EH (cell line): ENCODE results near the gene HDHD3.

ENCODE experiments used
- DNase-seq: peaks from one replicate; pipeline ENCODE4 v3.0.0-alpha.2; 2015; ENCODE audit warnings: low read depth

HDHD3 gene

DNA sequence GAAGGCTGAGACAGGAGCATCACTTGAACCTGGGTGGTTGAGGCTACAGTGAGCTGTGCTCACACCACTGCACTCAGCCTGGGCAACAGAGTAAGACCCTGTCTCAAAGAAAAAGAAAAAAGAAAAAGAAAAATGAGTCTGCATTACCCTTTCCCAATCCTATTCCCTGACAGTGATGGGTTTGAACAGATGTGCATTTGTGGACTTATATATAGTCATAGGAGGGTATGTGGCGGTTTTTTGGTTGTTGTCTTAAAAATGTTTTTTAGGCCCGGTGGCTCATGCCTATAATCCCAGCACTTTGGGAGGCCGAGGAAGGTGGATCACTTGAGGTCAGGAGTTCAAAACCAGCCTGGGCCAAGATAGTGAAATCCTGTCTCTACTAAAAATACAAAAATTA is 13.4 kb downstream of the HDHD3 start:
- DNase-seq = no peak

GRCh38 chr9:113361304-113362018 is 15.3 kb downstream of the HDHD3 start:
- peak; percentile 60 for DNase-seq

DNA sequence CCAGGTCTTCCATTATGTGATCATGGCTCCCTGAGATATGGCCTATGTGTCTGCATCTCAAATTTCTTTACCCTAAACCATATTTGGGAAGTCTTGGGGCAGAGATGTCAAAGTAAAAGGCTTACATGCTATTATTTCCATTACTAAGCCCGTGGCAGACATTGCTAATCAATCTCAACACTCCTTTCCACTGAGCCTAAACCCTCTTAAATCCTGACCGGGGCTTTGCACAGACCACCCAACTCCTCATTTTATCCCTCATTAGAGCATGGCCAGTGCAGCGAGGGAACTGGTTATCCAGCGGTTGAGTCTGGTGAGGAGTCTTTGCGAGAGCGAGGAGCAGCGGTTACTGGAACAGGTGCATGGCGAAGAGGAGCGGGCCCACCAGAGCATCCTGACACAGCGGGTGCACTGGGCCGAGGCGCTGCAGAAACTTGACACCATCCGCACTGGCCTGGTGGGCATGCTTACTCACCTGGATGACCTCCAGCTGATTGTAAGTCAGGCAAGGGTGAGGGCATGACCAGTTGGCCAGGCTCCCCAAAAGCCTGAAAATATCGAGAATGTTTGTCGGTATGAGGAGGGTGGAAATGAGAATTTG is 16.4 kb downstream of the HDHD3 start:
- no peak for DNase-seq

GRCh38 chr9:113359385-113359784 is 17.4 kb downstream of the HDHD3 start:
- no peak for DNase-seq

DNA sequence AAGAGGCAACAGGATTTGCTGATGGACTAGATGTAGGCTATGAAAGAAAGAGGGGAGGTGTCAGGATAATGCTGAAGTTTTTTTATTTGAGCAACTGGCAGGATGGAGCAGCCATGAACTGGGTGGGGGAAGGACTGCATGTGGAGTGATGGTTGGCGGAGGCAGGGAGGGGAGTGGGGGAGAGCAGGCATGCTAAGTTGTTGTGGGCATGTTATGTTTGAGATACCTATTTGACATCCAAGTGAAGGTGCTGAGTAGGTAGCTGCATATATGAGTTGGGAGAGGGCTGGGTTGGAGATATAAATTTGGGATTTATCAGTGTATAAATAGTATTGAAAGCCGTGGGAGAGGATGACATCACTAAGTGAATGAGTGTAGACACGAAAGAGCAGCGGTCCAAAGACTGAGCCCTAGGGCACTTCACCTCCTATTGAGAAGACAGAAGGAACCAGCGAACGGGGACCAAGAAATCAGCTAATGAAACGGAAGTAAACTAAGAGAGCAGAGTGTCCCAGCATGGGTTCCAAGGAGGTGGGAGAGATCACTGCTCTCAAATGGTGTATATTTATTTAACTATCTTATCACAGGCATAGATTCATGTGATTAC is 20.0 kb downstream of the HDHD3 start:
- DNase-seq = no peak

DNA sequence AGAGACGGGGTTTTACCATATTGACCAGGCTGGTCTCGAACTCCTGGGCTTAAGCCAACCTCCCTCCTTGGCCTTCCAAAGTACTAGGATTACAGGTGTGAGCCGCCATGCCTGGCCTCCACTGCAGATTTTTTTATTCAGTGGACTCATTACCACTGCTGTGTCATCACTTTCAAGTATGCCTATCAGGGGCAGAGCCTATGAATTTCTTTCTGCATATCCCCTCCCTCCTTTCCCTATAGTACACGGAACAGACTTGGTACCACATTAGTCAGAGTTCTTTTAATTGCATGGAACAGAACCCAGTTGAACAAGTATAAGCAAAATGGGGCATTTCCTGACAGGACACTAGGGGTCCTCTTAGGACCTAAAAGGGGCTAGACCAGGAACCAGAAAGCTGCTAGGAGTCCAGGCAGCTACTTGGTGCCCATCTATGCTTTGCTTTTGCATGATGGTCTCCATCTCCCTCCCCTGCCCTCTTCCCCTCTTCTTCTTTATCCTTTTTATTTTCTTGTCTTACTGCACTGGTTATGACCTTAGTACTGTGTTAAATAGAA is 21.7 kb downstream of the HDHD3 start:
- peak; percentile 26 for DNase-seq

DNA sequence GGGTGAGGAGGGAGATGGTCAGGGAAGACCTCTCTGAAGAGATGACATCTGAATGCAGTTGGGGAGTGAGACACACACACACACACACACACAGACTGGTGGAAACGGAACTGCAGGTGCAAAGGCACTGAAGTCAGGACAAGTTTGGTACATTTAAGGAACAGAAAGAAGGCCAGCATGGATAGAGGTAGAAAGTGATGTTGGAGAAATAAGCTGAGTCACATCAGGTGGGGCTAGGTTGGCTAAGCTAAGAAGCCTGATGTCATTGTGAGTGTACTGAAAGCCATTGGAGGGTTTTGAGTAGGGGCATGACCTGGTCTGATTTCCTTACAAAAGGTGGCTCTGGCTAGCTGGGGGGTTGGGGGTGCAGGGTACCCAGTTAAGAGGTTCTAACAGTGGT is 24.4 kb downstream of the HDHD3 start:
- no peak for DNase-seq

- DNase-seq = no peak
These were observed 24.8 kb downstream of the HDHD3 start for GRCh38 chr9:113352006-113352405.

- DNase-seq = no peak
These were observed 25.8 kb downstream of the HDHD3 start for GRCh38 chr9:113350937-113351336.

DNA sequence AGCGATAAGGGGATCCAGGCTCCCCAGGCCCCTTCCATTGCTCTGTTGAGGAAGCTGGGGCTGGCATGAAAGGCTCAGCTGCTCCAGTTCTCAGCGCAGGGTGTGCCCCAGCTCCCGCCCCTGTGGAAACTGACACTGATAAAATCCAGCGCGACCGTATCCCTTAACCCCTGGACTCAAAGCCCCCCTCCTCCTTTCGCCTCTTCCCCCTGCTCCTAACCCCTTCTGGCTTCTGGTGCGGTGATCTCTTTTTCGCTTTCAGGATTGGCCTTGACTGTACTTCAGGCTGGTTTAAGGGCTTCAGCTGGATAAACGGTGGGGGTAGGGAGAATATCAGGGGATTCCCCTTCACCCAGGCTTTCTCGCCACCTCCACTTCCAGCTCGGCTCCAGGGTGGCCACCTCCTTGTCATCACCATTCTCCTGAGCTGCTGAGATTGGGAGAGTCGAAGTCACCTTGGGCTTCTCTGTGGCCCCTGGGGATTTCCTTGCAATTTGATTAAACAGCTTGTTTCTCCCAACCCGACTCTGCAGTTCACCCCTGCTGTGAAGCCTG is 26.6 kb downstream of the HDHD3 start:
- DNase-seq = no peak

GRCh38 chr9:113349445-113350094 is 27.2 kb downstream of the HDHD3 start, which contains the start of gene BSPRY:
Gene BSPRY, plus strand, starts transcription at chr9:113349541. Its CDS starts 39 bp downstream, at chr9:113349580.
- DNase-seq = no peak

DNA sequence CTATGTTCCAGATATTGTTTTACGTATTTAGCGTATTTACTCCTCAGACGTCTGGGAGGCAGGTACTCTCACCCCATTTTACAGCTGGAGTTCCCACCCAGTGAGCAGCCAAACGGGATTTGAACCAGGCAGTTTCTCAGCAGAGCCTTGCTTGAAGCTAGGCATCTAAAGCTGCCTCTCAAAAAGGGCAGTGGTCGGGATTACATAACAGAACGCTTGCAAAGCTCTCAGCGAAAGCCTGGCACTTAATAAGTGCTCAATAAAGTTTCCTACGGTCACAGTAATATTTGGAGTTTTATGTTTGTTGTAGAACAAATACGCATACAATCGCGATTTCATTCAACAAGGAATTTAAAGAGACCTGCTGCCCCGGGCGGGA is 27.7 kb downstream of the HDHD3 start:
- DNase-seq = no peak

DNA sequence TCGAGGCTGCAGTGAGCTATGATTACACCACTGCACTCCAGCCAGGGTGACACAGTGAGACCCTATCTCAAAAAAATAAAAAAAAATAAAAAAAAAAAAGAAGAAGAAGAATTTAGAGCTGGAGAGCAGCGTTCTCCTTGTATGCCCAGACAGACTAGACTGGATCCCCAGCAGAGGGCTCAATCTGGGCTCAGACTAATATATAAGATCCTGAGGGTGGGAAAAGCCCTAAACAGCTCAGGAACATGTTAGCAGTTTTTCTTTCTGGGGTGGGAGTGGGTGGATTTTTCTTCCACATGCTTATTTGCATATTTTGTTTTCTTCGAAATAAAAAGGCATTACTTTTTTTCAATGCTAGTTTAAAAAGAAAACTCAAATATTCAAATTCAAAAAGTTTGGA is 28.3 kb downstream of the HDHD3 start:
- no peak for DNase-seq

GRCh38 chr9:113345671-113346070 is 31.1 kb downstream of the HDHD3 start:
- no peak for DNase-seq

DNA sequence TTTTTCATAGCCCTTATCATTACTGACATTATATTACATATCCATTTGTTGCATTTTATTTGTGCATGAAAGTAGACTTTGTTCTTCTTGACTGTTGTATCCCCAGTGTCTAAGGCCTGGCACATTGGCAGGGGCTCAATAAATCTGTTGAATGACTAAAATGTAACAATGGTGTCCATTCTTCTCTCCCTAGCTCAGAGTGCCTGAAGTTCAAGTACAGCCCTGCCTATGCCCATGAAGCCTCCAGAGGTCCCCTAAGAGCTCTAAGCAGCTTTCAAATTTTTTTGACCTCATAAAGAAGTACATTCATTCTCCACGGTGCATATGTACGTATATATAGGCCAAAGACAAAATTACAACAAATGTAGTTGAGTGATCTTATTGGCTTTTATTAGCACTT is 31.6 kb downstream of the HDHD3 start:
- DNase-seq = no peak

GRCh38 chr9:113343732-113344231 is 33.0 kb downstream of the HDHD3 start:
- DNase-seq = peak; percentile 83

DNA sequence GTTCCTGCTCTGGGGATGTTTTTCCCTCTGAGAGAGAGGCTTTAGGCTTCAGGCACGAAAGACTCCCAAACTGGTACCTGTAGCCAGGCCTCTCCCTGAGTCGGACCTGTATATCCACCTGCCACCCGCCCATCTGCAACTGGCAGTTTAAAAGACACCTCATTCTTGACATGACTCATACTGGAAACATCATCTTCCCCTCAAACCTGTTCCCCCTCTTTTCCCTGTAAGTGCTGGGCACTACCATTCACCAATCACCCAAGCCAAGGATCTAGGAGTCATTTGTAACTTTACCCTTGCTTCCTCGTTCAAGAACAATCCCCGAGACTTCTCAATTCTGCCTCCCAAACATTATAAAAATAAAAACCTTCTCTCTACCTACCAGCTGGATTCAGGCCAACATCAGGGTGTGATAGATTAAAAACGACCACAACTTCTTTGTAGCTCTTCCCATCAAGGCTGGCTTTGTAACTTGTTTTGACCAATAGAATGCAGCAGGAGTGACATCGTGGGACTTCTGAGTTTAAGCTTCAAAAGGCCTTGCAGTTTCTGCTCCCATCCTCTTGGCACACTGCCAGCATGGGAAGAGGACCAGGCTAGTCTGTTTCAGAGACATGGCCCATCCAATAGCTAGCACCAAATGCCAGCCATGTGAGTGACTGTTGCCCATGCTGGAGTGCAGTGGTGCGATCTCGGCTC is 34.9 kb downstream of the HDHD3 start:
- DNase-seq = no peak

DNA sequence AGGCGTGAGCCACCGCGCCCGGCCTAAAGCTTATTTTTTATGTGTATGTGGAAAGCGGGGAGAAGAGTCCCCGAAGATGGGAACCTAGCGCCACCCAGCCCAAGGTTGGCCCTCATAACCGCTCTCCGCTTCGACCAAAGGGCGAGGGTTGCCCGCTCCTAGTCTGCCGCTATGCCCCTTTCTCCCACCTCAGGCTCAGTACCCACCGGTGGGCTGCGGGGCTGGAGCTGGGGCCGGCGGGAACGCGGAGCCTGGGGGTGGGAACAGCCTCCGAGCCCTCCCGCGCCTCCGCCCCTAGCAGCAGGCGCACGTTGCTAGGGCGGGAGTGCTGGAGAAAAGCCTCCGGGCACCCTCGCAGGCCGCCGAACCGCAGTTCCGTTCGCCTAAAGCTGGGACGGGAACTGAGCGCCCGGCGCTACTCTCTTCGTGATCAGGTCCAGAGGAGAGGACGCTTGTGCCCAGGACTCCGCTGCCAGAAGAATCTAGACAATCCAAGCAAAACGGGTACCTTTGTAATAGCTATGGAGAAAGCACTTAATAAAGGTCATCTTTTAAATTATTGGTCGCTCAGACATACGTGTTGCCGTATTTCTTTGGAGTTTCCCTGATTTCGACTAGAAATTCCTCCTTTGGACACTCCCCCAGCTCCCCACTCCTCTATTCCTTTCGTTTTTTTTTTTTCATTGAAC is 36.6 kb downstream of the HDHD3 start, which contains the start of gene WDR31:
Gene WDR31 (minus strand): TSS at position 265 of the 689 bp plus-strand sequence. CDS start 8,253 bp downstream, outside the sequence.
- DNase-seq = peak; percentile 88

GRCh38 chr9:113337714-113338113 is 39.1 kb downstream of the HDHD3 start:
- DNase-seq = no peak

DNA sequence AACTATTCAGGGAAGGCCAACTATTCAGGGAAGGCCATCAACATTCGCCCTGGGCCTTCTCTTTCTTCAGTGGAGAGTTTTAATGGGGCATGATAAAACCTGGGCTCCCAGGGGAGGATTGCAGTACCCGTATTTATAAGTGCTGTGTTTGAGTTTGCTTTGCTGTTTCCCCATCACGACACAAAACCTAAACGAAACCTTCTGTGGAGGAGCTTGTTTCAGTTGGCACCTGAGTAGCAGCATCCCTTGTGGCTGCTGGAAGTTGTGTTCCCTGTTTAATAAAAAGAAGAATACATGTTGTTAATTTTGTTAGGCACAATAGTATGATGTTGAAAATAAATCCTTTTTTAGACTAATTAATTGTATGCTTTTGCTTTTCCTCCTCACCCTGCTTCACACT is 45.0 kb downstream of the HDHD3 start:
- no peak for DNase-seq
